ENCODE results near the gene PAPLN.

The PAPLN gene

GRCh38 chr14:73263606-73264005, 26.3 kb downstream of the PAPLN start:
- no peak for DNase-seq

- DNase-seq, result no peak
Measured at GRCh38 chr14:73264080-73264884, 27.0 kb downstream of the PAPLN start.

GRCh38 chr14:73264885-73265720, 27.8 kb downstream of the PAPLN start:
- no peak for DNase-seq

- DNase-seq, result no peak
Measured at GRCh38 chr14:73265721-73266046, 28.4 kb downstream of the PAPLN start.

- no peak for DNase-seq
Measured at GRCh38 chr14:73266317-73266716, 29.0 kb downstream of the PAPLN start.

- no peak for DNase-seq
Measured at GRCh38 chr14:73267474-73267873, 30.2 kb downstream of the PAPLN start.

GRCh38 chr14:73269729-73270531, 32.6 kb downstream of the PAPLN start:
- DNase-seq, result peak; percentile 22

- no peak for DNase-seq
Measured at GRCh38 chr14:73272393-73272792, 35.1 kb downstream of the PAPLN start.

- DNase-seq, result no peak
Measured at GRCh38 chr14:73273799-73274198, 36.5 kb downstream of the PAPLN start.

GRCh38 chr14:73276836-73277235, 39.5 kb downstream of the PAPLN start:
- no peak for DNase-seq

- no peak for DNase-seq
Measured at GRCh38 chr14:73277376-73277775, 40.1 kb downstream of the PAPLN start.

GRCh38 chr14:73280903-73281302, 43.6 kb downstream of the PAPLN start:
- no peak for DNase-seq

- DNase-seq, result no peak
Measured at GRCh38 chr14:73283608-73284379, 46.5 kb downstream of the PAPLN start.

- no peak for DNase-seq
Measured at GRCh38 chr14:73285979-73286378, 48.7 kb downstream of the PAPLN start.

- no peak for DNase-seq
Measured at GRCh38 chr14:73286598-73286997, 49.3 kb downstream of the PAPLN start.

- no peak for DNase-seq
Measured at GRCh38 chr14:73287071-73287470, 49.8 kb downstream of the PAPLN start.

- DNase-seq, result no peak
Measured at GRCh38 chr14:73289308-73289707, 52.0 kb downstream of the PAPLN start.

GRCh38 chr14:73289729-73290128, 52.4 kb downstream of the PAPLN start:
- DNase-seq, result no peak

GRCh38 chr14:73290279-73290678, 53.0 kb downstream of the PAPLN start:
- no peak for DNase-seq

GRCh38 chr14:73293782-73294781, 56.8 kb downstream of the PAPLN start:
- DNase-seq, result no peak

- no peak for DNase-seq
Measured at GRCh38 chr14:73295198-73295796, 58.0 kb downstream of the PAPLN start.
